Fibroblast of lung (primary cell): ENCODE data around the gene CROCC2. TPM values are rescaled to one million over a fixed set of nuclear protein-coding genes. Genes with fewer than 3 reads are reported as not detected.

Experiments used
- DNase-seq, 2 donors: peaks; one replicate each; pipeline versions ENCODE4 v3.0.0 to v3.0.0-alpha.2; 2010; ENCODE audit warnings: low read depth in 2 of 2
- H2AFZ ChIP-seq: 2 replicates; pipeline ENCODE4 v1.5.1; 2012; ENCODE audit warnings: low read length, control low read depth, inconsistent platforms
- H3K27ac ChIP-seq: 2 replicates; pipeline ENCODE4 v1.5.1; 2011; ENCODE audit warnings: low read length, control low read depth; ENCODE audit not compliant: insufficient read depth
- H3K27me3 ChIP-seq: 2 replicates; pipeline ENCODE4 v1.5.1; 2011; ENCODE audit warnings: mild to moderate bottlenecking, low read length; ENCODE audit not compliant: control insufficient read depth, insufficient read depth
- H3K36me3 ChIP-seq: 2 replicates; pipeline ENCODE4 v1.5.1; 2011; ENCODE audit warnings: low read length; ENCODE audit not compliant: control insufficient read depth, insufficient read depth
- H3K4me1 ChIP-seq: 2 replicates; pipeline ENCODE4 v1.5.1; 2011; ENCODE audit warnings: low read length; ENCODE audit not compliant: control insufficient read depth, insufficient read depth; ENCODE audit errors: extremely low read depth
- H3K4me2 ChIP-seq: 2 replicates; pipeline ENCODE4 v1.5.1; 2011; ENCODE audit warnings: low read length, control low read depth; ENCODE audit not compliant: insufficient read depth; ENCODE audit errors: extremely low read depth
- H3K4me3 ChIP-seq, 4 experiments: fragments of 200-600 bp in 1 of 4; sonication (generic) in 1 of 4; replicated peaks in 1 of 4; 2 replicates each; pipeline ENCODE4 v1.5.1; 2011 to 2016; ENCODE audit warnings: low read length in 4 of 4, low read depth in 3 of 4, mild to moderate bottlenecking in 3 of 4, control low read depth in 2 of 4, inconsistent platforms in 1 of 4, mixed read lengths in 1 of 4; ENCODE audit not compliant: insufficient read depth in 1 of 4; ENCODE audit errors: control extremely low read depth in 1 of 4
- H3K79me2 ChIP-seq: 2 replicates; pipeline ENCODE4 v1.5.1; 2012; ENCODE audit warnings: mild to moderate bottlenecking, low read length, inconsistent platforms; ENCODE audit not compliant: control insufficient read depth, insufficient read depth
- H3K9ac ChIP-seq: 2 replicates; pipeline ENCODE4 v1.5.1; 2011; ENCODE audit warnings: mild to moderate bottlenecking, low read length, control low read depth; ENCODE audit not compliant: insufficient read depth
- H3K9me3 ChIP-seq: 2 replicates; pipeline ENCODE4 v1.5.1; 2012; ENCODE audit warnings: low read depth, low read length; ENCODE audit not compliant: control insufficient read depth, insufficient read depth
- H4K20me1 ChIP-seq: 2 replicates; pipeline ENCODE4 v1.5.1; 2011; ENCODE audit warnings: low read length; ENCODE audit not compliant: control insufficient read depth, insufficient read depth; ENCODE audit errors: extremely low read depth
- EZH2 ChIP-seq: IDR thresholded peaks from 2 replicates; pipeline ENCODE4 v1.5.1; 2012; ENCODE audit warnings: low read length, control low read depth, mild to moderate bottlenecking; ENCODE audit errors: missing control alignments
- polyA plus RNA-seq, 2 donors: library from polyadenylated mRNA; depleted of rRNA in 1 of 2; stranded (reverse) in 1 of 2; unstranded in 1 of 2; fragments of >200 nt; gene quantifications; 2 replicates each; pipeline ENCODE4 v1.2.1, GENCODE V29; 2011 to 2012; ENCODE audit warnings: missing spikeins in 1 of 2
- total RNA-seq: library from RNA; depleted of rRNA; stranded (reverse); fragments of >200 nt; gene quantifications from 2 replicates; pipeline ENCODE4 v1.2.1, GENCODE V29; 2014
- TF ChIP-seq, protein P1 (sequence below), 2 donors: IDR thresholded peaks in 1 of 2; conservative IDR thresholded peaks in 1 of 2; 1 replicate in 1 of 2; 2 replicates in 1 of 2; pipeline ENCODE4 v1.5.1; 2011 to 2012; ENCODE audit warnings: low read length in 2 of 2, control low read depth in 1 of 2, inconsistent platforms in 1 of 2, low read depth in 1 of 2, mild to moderate bottlenecking in 1 of 2

CROCC2 gene
- total and polyA plus RNA-seq, 2 donors (not counting 1 experiment from before 2014, with no cell fraction given): 0.12 to 0.33 TPM

- Histone ChIP-seq H3K27me3 (no peaks in the 10 kb centered on the region), H3K79me2 (no peaks in the 10 kb centered on the region), H3K4me1 (peaks cover 11% of the 10 kb centered on the region), H2AFZ (peak overlapping the region; percentile 76), H3K9ac (peak overlapping the region; percentile 43), H4K20me1 (no peaks in the 10 kb centered on the region), H3K4me2 (peak overlapping the region; percentile 83), H3K4me3 (peak overlapping the region in 3 of 4 experiments; percentile 0 to 45 (median 16)), H3K27ac (no peak overlapping the region), H3K36me3 (no peaks in the 10 kb centered on the region), H3K9me3 (no peaks in the 10 kb centered on the region)
- DNase-seq: peak; percentile 13 to 48
- TF ChIP-seq, protein P1, sequence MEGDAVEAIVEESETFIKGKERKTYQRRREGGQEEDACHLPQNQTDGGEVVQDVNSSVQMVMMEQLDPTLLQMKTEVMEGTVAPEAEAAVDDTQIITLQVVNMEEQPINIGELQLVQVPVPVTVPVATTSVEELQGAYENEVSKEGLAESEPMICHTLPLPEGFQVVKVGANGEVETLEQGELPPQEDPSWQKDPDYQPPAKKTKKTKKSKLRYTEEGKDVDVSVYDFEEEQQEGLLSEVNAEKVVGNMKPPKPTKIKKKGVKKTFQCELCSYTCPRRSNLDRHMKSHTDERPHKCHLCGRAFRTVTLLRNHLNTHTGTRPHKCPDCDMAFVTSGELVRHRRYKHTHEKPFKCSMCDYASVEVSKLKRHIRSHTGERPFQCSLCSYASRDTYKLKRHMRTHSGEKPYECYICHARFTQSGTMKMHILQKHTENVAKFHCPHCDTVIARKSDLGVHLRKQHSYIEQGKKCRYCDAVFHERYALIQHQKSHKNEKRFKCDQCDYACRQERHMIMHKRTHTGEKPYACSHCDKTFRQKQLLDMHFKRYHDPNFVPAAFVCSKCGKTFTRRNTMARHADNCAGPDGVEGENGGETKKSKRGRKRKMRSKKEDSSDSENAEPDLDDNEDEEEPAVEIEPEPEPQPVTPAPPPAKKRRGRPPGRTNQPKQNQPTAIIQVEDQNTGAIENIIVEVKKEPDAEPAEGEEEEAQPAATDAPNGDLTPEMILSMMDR (conservative IDR thresholded peaks at IDR 0.05 in 1 of 2, IDR thresholded peaks at IDR 0.05 in 1 of 2; ENCODE audit: low read depth in 1 of 2, low read length in 2 of 2): no peak
- no peak for TF ChIP-seq EZH2
These were observed 20.6 kb downstream of the CROCC2 start for GRCh38 chr2:240926516-240927389.

DNA sequence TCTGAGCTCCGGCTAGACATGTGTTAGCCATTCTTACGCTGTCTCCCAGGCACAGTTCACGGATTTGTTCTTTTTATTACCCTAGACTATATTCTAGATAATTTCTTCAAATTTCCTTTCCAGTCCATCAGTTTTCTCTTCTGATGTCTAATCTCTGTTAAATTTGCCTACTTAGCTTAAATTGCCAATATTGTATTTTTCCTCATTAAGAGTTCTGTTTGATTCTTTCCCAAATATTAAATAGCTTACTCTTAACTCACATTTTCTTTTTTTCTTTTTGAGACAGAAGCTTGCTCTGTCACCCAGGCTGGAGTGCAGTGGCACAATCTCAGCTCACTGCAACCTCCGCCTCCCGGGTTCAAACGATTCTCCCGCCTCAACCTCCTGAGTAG, 21.2 kb downstream of the CROCC2 start:
- H3K79me2 ChIP-seq: no peaks in the 10 kb centered on the region
- H2AFZ ChIP-seq: peak overlapping the region; percentile 76
- peak overlapping the region in 1 of 4 experiments; percentile 45 for H3K4me3 ChIP-seq
- no peaks in the 10 kb centered on the region for H3K27me3 ChIP-seq
- H3K4me2 ChIP-seq: peak overlapping the region; percentile 83
- no peak for DNase-seq
- no peak overlapping the region for H3K9ac ChIP-seq
- H4K20me1 ChIP-seq: no peaks in the 10 kb centered on the region
- TF ChIP-seq, protein P1 (conservative IDR thresholded peaks at IDR 0.05 in 1 of 2, IDR thresholded peaks at IDR 0.05 in 1 of 2; ENCODE audit: low read depth in 1 of 2, low read length in 2 of 2): no peak
- TF ChIP-seq EZH2: no peak
- peaks cover 5% of the 10 kb centered on the region for H3K4me1 ChIP-seq
- no peaks in the 10 kb centered on the region for H3K36me3 ChIP-seq
- no peak overlapping the region for H3K27ac ChIP-seq
- H3K9me3 ChIP-seq: no peaks in the 10 kb centered on the region

GRCh38 chr2:240928476-240929363, 22.6 kb downstream of the CROCC2 start:
- no peak overlapping the region for H3K4me3 ChIP-seq
- H3K27ac ChIP-seq: no peak overlapping the region
- no peaks in the 10 kb centered on the region for H3K4me1 ChIP-seq
- TF ChIP-seq, protein P1 (conservative IDR thresholded peaks at IDR 0.05 in 1 of 2, IDR thresholded peaks at IDR 0.05 in 1 of 2; ENCODE audit: low read depth in 1 of 2, low read length in 2 of 2): no peak
- no peak for TF ChIP-seq EZH2
- H3K79me2 ChIP-seq: no peaks in the 10 kb centered on the region
- H3K9me3 ChIP-seq: no peaks in the 10 kb centered on the region
- H3K9ac ChIP-seq: no peak overlapping the region
- no peaks in the 10 kb centered on the region for H4K20me1 ChIP-seq
- H3K36me3 ChIP-seq: no peaks in the 10 kb centered on the region
- DNase-seq: no peak
- no peaks in the 10 kb centered on the region for H3K27me3 ChIP-seq
- H3K4me2 ChIP-seq: no peak overlapping the region
- no peak overlapping the region for H2AFZ ChIP-seq
